Dermis blood vessel endothelial cell (primary cell): Measurements from ENCODE around the gene LHX5. TPM values are rescaled to one million over a fixed set of nuclear protein-coding genes. Genes with fewer than 3 reads are reported as not detected.

Source experiments
- total RNA-seq: library from RNA; depleted of rRNA; stranded (reverse); fragments of >200 nt; gene quantifications from 2 replicates; pipeline ENCODE4 v1.2.3, GENCODE V29; 2014

The LHX5 gene
- total RNA-seq, 1 donor from 2014 or later = not detected

Other genes with a start within 250 kb of the LHX5 start
- gene SLC8B1, start 136.8 kb downstream of the LHX5 start, total RNA-seq = 21.7 and 25.2 TPM in 2 replicates
- 31.7 and 43.9 TPM in 2 replicates for gene PLBD2, start 113.3 kb downstream of the LHX5 start, total RNA-seq
- gene SDS, start 68.0 kb downstream of the LHX5 start, total RNA-seq = not detected in 2 replicates
- gene SDSL, start 49.5 kb downstream of the LHX5 start, total RNA-seq = 2.4 and 3.3 TPM in 2 replicates